HFFc6 (cell line): ENCODE measurements around the gene AGAP5. TPM values are rescaled to one million over a fixed set of nuclear protein-coding genes. Genes with fewer than 3 reads are reported as not detected.

Source experiments
- DNase-seq: peaks from one replicate; pipeline ENCODE4 v3.0.0-alpha.2; 2018
- H3K27ac Mint-ChIP-seq: 2 replicates; pipeline ENCODE4 v1.8.0; 2020; ENCODE audit warnings: mild to moderate bottlenecking, mixed read lengths
- H3K27me3 Mint-ChIP-seq: 2 replicates; pipeline ENCODE4 v1.8.0; 2021; ENCODE audit warnings: mild to moderate bottlenecking, moderate library complexity, mixed read lengths; ENCODE audit not compliant: insufficient read depth
- H3K36me3 Mint-ChIP-seq: 2 replicates; pipeline ENCODE4 v1.8.0; 2021; ENCODE audit warnings: low read depth, mixed read lengths
- H3K4me1 Mint-ChIP-seq: 2 replicates; pipeline ENCODE4 v1.8.0; 2020; ENCODE audit warnings: low read depth, mixed read lengths
- H3K4me3 Mint-ChIP-seq: 2 replicates; pipeline ENCODE4 v1.8.0; 2020; ENCODE audit warnings: mild to moderate bottlenecking, moderate library complexity, mixed read lengths
- H3K9me3 Mint-ChIP-seq: 2 replicates; pipeline ENCODE4 v1.8.0; 2020; ENCODE audit warnings: mild to moderate bottlenecking, mixed read lengths
- CTCF ChIP-seq: fragments of 200-600 bp; sonication (generic); IDR thresholded peaks from 2 replicates; pipeline ENCODE4 v1.5.0; 2021; ENCODE audit warnings: antibody characterized with exemption, mild to moderate bottlenecking
- total RNA-seq, 6 experiments: library from RNA; stranded (reverse); fragmentation: NEBNext Ultra II Directional; extraction: Animal tissue kit (Norgen Biotek cat#: 25700); gene quantifications; 2 replicates in 1 of 6; 3 replicates in 5 of 6; pipeline ENCODE4 v1.2.3, GENCODE V29; 2021

The AGAP5 gene
- total RNA-seq, 6 experiments from 2014 or later: 2.2 to 3.7 (median 2.8) TPM

DNA sequence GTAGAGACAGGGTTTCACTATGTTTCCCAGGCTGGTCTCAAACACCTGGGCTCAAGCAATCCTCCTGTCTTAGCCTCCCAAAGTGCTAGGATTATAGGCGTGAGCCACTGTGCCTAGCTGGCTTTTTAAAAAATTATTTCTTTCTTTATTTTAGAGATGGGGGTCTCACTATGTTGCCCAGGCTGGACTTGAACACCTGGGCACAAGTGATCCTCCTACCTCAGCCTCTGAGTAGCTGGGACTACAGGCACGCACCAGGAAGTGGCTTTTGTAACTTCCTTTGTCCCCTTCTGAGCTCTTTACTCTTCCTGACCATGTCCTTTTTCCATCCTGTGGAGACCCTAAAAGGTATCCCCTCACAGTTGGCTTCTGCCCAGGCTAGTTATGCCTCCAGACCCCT, 54.5 kb downstream of the AGAP5 start:
- Mint-ChIP-seq H3K4me1 (peaks cover 34% of the 10 kb centered on the region), H3K36me3 (no peaks in the 10 kb centered on the region), H3K27me3 (no peaks in the 10 kb centered on the region; the same call in 1 of the 2 replicates), H3K9me3 (no peaks in the 10 kb centered on the region), H3K4me3 (no peak overlapping the region), H3K27ac (no peak overlapping the region)
- DNase-seq: no peak
- no peak for TF ChIP-seq CTCF

DNA sequence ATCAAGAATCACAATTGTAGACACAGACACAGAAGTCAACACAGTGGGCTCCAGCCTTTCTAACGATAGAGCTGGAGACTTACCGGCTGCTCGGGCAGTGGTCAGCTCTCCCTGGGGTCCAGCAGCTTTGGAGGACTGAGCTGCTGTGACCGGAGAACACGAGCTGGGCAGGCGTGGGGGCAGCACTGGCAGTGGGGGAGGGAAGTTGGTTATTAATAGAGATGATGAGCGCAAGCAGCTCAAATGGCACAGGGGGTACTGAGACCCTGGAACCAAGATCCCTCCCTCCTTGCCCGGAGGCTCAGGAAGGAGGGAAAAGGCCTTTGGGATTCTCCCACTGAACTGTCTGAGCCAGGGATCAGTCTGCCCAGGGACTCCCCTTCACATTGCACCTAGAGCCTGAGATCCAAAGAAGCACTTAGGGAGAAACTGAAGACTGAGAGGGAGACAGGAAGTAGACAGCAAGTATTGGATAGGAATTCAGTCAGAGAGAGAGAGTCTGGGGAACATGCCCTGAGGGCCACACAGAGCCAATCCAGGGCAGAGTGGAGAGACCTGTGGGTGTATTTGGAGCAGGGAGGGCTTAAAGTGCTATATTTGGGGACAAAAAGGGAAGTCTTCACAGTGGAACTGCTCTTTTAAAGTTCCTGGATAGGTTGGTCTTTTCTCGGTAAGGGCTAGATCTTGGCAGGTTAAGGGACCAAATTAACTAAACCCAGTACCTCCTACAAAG, 56.4 kb downstream of the AGAP5 start, which contains the start of gene MYOZ1:
MYOZ1 (minus strand) TSS at position 147 of the 733 bp plus-strand sequence. CDS start 1,457 bp downstream, outside the sequence.
- Mint-ChIP-seq H3K4me3 (no peak within 1 kb of the TSS; the same call in 1 of the 2 replicates), H3K27ac (peak within 1 kb of the TSS; percentile 37), H3K4me1 (peaks cover 33% of the 10 kb centered on the region), H3K27me3 (no peaks in the 10 kb centered on the region; the same call in 1 of the 2 replicates), H3K36me3 (no peaks in the 10 kb centered on the region), H3K9me3 (no peaks in the 10 kb centered on the region)
- TF ChIP-seq CTCF: no peak
- DNase-seq: peak; percentile 36

- Mint-ChIP-seq H3K9me3 (no peaks in the 10 kb centered on the region), H3K4me3 (no peak overlapping the region), H3K27me3 (no peaks in the 10 kb centered on the region), H3K4me1 (peaks cover 16% of the 10 kb centered on the region), H3K27ac (no peak overlapping the region), H3K36me3 (no peaks in the 10 kb centered on the region)
- no peak for DNase-seq
- no peak for TF ChIP-seq CTCF
Measured at GRCh38 chr10:73639286-73639685, 58.6 kb downstream of the AGAP5 start.

DNA sequence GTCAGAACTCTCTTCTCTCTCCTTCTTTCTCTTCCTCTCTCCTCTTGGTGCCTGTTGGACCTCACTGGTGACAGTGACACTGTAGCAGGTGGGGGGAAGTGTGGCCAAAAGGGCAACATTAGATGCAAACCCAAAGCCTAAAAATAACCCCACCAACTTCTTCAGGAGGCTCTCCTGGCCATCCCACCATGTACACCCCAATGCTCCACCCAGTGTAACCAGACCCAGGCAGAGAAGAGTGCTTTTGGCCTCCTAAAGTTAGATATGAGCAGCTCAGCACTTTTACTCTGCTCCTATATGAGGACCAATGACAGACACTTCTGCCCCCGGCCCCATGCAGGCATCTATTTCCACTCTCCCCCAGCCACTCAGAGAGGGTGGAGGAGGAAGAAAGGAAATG, 62.1 kb downstream of the AGAP5 start:
- Mint-ChIP-seq H3K27me3 (peaks cover 4% of the 10 kb centered on the region), H3K36me3 (no peaks in the 10 kb centered on the region), H3K4me1 (no peaks in the 10 kb centered on the region), H3K27ac (no peak overlapping the region), H3K4me3 (no peak overlapping the region), H3K9me3 (no peaks in the 10 kb centered on the region)
- TF ChIP-seq CTCF: no peak
- DNase-seq: no peak

DNA sequence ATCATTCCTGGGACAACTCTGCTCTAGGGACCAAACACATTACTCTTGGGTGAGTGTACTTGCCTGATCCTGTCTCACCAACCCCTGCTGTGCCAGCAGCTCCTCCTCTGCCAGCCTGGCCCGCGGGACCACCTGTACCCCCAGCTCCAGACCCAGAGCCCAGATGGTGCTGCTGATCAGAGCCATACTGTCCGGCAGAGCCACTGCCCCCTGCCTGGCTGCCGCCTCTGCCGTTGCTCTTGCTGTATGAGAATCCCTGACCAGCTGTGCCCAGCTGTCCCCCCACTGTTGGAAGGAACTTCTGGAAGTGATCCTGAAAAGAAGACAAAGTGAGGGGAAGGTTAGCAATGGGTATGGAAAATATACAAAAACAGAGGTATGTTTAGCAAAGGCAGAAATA, 63.5 kb downstream of the AGAP5 start:
- no peak for DNase-seq
- Mint-ChIP-seq H3K4me3 (no peak overlapping the region), H3K4me1 (no peaks in the 10 kb centered on the region), H3K9me3 (no peaks in the 10 kb centered on the region), H3K36me3 (no peaks in the 10 kb centered on the region), H3K27ac (no peak overlapping the region), H3K27me3 (peaks cover 4% of the 10 kb centered on the region)
- TF ChIP-seq CTCF: no peak
